ENCODE measurements around the gene STAG1.
"Not testable (repeated sequence)": the region's sequence is repeated elsewhere in the genome, so short reads cannot be mapped to it uniquely, and the experiment has no call there.

DNA sequence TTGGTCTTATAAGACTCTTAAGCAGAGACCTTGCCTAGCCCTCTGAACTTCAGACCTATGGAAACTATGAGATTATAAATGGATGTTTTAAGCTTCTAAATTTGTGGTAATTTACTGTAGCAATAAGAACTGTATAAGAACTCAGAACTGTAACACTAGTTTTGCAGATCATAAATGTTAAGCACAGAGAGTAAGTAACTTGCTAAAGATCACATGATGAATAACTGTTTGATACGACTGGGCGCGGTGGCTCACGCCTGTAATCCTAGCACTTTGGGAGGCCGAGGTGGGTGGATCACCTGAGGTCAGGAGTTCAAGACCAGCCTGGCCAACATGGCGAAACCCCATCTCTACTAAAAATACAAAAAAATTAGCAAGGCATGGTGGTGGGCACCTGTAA is 85.9 kb downstream of the STAG1 start:
- TF ChIP-seq, protein P1, sequence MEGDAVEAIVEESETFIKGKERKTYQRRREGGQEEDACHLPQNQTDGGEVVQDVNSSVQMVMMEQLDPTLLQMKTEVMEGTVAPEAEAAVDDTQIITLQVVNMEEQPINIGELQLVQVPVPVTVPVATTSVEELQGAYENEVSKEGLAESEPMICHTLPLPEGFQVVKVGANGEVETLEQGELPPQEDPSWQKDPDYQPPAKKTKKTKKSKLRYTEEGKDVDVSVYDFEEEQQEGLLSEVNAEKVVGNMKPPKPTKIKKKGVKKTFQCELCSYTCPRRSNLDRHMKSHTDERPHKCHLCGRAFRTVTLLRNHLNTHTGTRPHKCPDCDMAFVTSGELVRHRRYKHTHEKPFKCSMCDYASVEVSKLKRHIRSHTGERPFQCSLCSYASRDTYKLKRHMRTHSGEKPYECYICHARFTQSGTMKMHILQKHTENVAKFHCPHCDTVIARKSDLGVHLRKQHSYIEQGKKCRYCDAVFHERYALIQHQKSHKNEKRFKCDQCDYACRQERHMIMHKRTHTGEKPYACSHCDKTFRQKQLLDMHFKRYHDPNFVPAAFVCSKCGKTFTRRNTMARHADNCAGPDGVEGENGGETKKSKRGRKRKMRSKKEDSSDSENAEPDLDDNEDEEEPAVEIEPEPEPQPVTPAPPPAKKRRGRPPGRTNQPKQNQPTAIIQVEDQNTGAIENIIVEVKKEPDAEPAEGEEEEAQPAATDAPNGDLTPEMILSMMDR (tag by site-specific recombination; IDR thresholded peaks at IDR 0.05) = not testable (repeated sequence)
- not testable (repeated sequence) for TF ChIP-seq REST, PRDM1, YY1, SP2, KLF16, OSR2, ZSCAN30, ZBTB21, KLF10 (tag by site-specific recombination; IDR thresholded peaks at IDR 0.05)
